Kasumi-1 (cell line): Measurements from ENCODE around the gene TRANK1.
"Not testable (repeated sequence)": the region's sequence is repeated elsewhere in the genome, so short reads cannot be mapped to it uniquely, and the experiment has no call there.

Experiments used
- DNase-seq, 2 experiments: peaks; one replicate each; lab custom pipeline; 2025; lab: John Stamatoyannopoulos, UW

TRANK1 gene

DNA sequence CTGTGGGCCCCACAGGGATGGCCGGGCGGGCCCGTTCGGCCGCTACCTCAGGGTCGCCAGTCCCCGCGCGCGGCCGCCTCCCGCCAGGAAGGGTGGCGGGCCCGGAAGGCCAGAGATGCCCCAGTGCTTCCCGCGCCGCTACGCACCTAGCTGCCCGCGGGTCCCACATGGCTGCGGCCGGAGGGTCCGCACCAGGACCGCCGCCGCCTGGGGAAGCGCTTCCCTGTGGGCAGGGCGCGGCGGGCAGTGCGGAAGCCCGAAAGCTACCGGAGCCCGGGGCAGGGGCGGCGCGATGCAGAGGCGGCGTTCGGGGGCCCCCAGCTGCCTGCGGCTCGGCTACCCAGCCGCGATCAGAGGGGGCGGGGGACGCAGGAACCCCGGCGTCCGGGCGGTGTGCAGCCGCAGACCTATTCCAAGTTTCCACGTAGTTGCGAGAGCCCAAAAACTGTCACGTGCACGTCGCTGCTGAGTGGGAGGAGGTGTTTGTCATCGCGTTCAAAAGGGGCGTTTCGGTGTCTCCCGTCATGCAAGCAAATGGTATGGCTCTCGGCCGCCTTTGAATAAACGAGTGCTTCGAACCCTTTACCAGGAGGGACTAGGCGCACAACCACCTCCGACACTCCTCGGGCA, at the start of gene TRANK1:
TRANK1 (minus strand) TSS at position 414 of the 630 bp plus-strand sequence; CDS start at position 169, 245 bp downstream.
- DNase-seq, result peak in 1 of 2 experiments; percentile 45

DNA sequence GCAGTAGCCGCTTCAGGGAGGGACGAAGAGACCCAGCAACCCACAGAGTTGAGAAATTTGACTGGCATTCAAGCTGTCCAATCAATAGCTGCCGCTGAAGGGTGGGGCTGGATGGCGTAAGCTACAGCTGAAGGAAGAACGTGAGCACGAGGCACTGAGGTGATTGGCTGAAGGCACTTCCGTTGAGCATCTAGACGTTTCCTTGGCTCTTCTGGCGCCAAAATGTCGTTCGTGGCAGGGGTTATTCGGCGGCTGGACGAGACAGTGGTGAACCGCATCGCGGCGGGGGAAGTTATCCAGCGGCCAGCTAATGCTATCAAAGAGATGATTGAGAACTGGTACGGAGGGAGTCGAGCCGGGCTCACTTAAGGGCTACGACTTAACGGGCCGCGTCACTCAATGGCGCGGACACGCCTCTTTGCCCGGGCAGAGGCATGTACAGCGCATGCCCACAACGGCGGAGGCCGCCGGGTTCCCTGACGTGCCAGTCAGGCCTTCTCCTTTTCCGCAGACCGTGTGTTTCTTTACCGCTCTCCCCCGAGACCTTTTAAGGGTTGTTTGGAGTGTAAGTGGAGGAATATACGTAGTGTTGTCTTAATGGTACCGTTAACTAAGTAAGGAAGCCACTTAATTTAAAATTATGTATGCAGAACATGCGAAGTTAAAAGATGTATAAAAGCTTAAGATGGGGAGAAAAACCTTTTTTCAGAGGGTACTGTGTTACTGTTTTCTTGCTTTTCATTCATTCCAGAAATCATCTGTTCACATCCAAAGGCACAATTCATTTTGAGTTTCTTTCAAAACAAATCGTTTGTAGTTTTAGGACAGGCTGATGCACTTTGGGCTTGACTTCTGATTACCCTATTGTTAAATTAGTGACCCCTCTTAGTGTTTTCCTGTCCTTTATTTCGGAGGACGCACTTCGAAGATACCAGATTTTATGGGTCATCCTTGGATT, 48.8 kb upstream of the TRANK1 start, which contains the start of gene MLH1:
MLH1 (plus strand) TSS at position 193 of the 958 bp plus-strand sequence; CDS start at position 223, 30 bp downstream.
- no peak for DNase-seq

GRCh38 chr3:36992806-36993325, 48.0 kb upstream of the TRANK1 start, which contains the start of gene EPM2AIP1:
TSS of gene EPM2AIP1 (minus strand) at chr3:36993131. CDS start at chr3:36993077, 54 bp downstream.
- DNase-seq, result no peak

DNA sequence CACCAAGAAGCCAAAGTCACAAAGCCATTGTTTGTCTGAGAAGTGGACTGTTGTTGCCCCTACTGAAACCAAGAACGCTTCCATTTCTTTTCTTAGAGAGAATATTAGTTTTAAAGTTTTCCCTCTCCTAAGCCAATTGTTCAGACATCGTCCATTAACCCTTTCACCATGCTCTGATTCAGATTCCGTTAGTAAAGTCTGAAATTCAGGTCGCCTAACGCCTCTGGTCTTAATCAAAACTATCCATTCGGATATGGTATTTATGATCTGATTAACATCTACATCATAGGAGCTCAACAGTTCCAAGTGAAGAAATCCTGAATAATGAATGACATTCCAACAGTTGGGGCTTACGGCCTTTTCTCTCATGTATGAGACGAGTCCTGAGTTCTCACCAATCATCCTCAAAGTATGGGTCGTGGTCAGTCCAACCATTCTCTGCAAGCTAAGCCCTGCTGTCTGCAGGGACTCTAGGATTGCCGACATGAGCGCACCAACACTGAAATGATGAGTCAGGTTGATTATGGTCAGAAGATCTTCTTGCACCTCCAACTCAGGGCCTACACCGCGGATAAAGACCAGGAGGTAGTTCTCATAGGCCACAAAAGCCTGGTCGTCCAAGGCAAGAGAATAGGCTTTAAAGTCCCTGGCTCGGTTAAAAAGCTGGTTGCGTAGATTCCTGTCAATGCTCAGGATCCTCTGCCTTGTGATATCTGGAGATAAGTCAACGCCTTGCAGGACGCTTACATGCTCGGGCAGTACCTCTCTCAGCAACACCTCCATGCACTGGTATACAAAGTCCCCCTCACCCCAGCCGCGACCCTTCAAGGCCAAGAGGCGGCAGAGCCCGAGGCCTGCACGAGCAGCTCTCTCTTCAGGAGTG, 47.3 kb upstream of the TRANK1 start:
- DNase-seq, result no peak

- no peak for DNase-seq
These were observed 46.3 kb upstream of the TRANK1 start for GRCh38 chr3:36991147-36991546.

GRCh38 chr3:36989568-36989967, 44.7 kb upstream of the TRANK1 start:
- no peak for DNase-seq

DNA sequence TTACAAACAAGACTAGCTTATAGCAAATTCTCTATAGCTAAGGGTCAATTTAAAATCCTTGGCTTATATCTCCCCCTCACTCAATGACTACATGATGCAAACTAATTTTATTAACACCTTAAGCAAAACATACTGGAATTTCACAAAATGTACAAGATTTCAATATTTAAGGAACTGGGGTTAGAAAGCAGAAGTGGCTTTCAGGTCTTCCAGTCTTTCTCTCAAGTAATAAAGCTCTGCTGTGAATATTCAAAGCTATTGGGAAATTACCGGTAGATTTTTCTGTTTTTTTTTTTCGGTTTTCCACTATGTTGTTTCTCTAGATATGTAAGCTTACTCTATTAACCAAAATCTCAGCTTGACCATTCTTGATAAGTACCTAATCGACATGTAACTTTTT, 44.2 kb upstream of the TRANK1 start:
- no peak for DNase-seq

GRCh38 chr3:36988356-36988755, 43.5 kb upstream of the TRANK1 start:
- DNase-seq, result no peak

DNA sequence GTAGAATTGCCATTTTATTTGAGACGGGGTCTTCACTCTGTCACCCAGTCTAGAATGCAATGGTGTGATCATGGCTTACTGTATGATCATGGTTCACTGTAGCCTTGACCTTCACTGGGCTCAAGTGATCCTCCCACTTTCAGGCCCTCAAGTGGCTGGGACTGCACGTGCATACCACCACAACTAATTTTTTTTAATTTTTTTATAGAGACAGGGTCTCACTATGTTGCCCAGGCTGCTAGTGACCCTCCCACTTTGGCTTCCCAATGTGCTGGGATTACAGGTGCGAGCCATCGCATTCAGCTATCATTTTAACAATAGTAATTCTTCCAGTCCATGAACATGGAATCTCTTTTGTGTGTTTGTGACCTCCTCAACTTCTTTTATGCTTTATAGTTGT, 36.2 kb upstream of the TRANK1 start:
- DNase-seq, result no peak

DNA sequence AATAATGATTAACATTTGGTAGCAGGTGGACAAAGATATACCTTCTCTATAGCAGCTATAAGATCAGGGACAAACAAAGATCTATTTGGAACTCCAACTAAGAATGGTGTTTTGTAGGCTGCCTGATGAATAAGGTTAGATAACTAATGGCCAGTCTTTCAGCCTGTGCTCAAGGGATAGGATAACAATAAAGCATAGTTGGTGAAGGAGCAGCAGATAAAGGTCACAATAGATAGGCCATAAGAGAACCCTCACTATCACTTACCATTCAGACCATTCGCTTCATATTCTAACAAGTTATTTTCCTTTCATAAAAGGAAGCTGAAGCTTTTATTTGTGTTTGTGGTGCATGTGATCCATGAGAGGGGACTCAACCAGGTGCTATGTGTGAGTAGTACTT, 28.3 kb upstream of the TRANK1 start:
- DNase-seq, result no peak

GRCh38 chr3:36972163-36972562, 27.3 kb upstream of the TRANK1 start:
- DNase-seq, result no peak

- peak; percentile 77 to 84 for DNase-seq
These were observed 24.9 kb upstream of the TRANK1 start for GRCh38 chr3:36969540-36970432.

GRCh38 chr3:36969085-36969484, 24.2 kb upstream of the TRANK1 start:
- no peak for DNase-seq

- peak in 1 of 2 experiments; percentile 11 for DNase-seq
These were observed 20.6 kb upstream of the TRANK1 start for GRCh38 chr3:36965440-36965839.

DNA sequence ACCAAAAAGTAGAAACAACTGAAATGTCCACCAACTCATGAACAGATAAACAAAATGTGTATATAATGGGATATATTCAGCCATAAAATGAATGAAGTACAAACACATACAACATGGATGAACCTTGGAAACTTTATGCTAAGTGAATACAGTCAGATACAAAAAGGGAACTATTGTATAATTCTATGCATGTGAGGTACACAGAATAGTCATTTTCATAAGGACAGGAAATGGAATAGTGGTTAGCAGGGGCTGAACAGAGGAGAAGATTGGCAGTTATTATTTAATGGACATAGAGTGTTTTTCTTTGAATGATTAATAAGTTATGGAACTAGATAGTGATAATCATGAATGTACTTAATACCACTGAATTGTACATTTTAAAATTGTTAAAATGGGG, 20.0 kb upstream of the TRANK1 start:
- DNase-seq, result peak; percentile 53 to 71

- DNase-seq, result no peak
These were observed 19.5 kb upstream of the TRANK1 start for GRCh38 chr3:36964331-36964730.

DNA sequence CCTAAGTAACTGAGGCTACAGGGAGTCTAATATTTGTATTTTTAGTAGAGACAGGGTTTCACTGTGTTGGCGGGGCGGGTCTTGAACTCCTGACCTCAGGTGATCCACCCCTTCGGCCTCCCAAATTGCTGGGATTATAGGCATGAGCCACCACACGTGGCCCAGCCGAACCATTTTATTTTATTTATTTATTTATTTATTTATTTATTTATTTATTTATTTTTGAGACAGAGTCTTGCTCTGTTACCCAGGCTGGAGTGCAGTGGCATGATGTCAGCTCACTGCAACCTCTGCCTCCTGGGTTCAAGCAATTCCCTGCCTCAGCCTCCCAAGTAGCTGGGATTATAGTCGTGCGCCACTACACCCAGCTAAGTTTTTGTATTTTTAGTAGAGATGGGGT, 18.2 kb upstream of the TRANK1 start:
- not testable (repeated sequence) for DNase-seq

- no peak for DNase-seq
These were observed 15.6 kb upstream of the TRANK1 start for GRCh38 chr3:36960502-36960901.

GRCh38 chr3:36959821-36960220, 15.0 kb upstream of the TRANK1 start:
- DNase-seq, result no peak

DNA sequence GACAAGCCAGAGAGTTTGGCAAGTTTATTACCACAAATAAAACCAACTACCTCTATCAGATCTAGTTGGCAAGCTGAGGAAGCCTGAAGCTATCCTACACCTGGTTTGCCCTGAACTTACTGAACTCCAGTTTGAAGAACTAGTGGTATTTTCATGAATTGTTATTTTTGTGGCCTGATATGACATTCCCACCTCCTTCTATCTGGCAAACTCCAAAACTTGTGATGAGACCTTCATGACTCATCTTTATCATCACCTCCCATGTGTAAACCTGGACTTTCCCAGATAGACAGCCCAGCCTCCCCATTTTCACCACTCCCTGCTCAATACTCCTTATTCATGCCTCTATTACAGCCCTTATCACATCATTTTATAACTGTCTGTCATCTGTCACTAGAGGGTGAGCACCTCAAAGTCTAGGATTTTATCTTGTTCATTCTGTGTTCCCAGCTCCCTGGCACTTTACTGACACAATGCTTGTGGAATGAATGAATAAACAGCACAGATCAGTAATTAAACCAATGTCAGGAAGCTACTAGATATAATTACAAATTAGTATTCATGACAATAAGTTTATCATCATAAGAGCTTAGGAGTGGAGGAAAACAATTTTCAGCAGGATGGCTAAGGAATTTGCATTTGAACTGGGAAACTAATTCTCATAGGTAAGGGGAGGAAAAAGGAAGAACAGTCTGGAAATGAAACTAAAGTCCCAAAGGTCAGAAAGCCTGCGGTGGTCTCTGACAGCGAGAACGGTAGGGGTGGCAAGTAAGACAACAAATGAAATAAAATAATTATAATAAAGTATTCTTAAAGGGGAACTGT, 13.2 kb upstream of the TRANK1 start:
- DNase-seq, result no peak
